ENCODE measurements around the gene FAM186B.
"Not testable (repeated sequence)": the region's sequence is repeated elsewhere in the genome, so short reads cannot be mapped to it uniquely, and the experiment has no call there.

The FAM186B gene

DNA sequence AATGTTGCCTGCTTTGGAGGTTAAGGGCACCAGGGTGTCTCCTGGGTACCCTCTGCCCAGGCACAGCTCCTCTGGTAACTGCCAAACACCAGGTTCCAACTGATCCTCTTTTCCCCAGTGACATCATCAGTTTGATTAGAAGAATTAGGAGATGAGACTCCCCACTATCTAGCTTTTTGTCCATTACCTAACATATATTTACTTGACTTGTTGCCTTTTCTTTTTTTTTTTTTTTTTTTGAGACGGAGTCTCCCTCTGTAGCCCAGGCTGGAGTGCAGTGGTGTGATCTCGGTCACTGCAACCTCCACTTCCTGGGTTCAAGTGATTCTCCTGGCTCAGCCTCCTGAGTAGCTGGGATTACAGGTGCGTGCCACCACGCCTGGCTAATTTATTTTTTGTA, at the start of gene FAM186B:
FAM186B (minus strand) TSS at position 101 of the 400 bp plus-strand sequence. CDS start 162 bp downstream, outside the sequence.
- DNase-seq (ENCODE audit: low read depth in 2 of 2): not testable (repeated sequence)

GRCh38 chr12:49654715-49655114, 49.3 kb upstream of the FAM186B start:
- DNase-seq (ENCODE audit: low read depth in 2 of 2): no peak

GRCh38 chr12:49652921-49653520, 47.6 kb upstream of the FAM186B start:
- no peak for DNase-seq (ENCODE audit: low read depth in 2 of 2)

DNA sequence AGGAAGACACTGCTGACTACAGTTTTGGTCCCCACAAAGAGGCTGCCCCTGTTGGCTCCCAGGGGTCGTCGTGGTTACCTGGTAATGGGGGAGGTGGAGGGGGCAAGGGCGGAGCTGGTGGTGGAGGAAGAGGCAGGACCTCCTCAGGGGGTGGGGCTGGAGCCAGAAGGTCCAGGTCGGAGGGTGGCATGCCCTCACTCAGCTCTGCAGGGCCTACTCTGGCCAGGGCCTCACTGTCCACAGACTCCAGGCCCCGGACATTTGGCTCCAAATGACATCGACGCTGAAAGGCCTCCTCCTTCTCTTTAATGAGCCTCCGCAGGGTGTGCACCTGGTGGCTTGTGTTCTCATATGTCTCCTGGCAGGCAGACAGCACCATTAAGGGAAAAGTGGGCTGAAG, 46.4 kb upstream of the FAM186B start:
- no peak for DNase-seq (ENCODE audit: low read depth in 2 of 2)

DNA sequence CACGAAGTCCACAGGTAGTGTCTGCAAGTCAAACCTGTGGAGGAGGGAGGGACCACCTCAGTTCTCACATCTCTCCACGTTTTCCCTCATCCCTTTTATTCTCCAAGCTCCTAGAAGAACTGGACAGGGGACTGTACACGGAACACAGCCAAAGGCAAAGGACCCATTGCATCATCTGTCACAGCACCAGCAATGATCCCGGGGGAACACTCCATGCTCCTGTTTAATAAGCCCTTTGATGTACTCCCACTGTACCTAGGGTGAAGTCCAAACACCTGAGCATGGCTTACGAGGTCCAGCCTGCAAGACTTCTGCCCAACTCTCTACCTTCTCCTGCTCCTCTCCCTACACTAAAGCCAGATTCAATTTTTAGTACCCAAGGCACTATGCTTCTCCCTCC, 44.5 kb upstream of the FAM186B start:
- DNase-seq (ENCODE audit: low read depth in 2 of 2): no peak

GRCh38 chr12:49649445-49649844, 44.0 kb upstream of the FAM186B start:
- no peak for DNase-seq (ENCODE audit: low read depth in 2 of 2)

GRCh38 chr12:49648712-49649003, 43.2 kb upstream of the FAM186B start:
- no peak for DNase-seq (ENCODE audit: low read depth in 2 of 2)

GRCh38 chr12:49647827-49648711, 42.6 kb upstream of the FAM186B start:
- no peak for DNase-seq (ENCODE audit: low read depth in 2 of 2)

GRCh38 chr12:49646871-49647654, 41.6 kb upstream of the FAM186B start:
- DNase-seq (ENCODE audit: low read depth in 2 of 2): no peak

DNA sequence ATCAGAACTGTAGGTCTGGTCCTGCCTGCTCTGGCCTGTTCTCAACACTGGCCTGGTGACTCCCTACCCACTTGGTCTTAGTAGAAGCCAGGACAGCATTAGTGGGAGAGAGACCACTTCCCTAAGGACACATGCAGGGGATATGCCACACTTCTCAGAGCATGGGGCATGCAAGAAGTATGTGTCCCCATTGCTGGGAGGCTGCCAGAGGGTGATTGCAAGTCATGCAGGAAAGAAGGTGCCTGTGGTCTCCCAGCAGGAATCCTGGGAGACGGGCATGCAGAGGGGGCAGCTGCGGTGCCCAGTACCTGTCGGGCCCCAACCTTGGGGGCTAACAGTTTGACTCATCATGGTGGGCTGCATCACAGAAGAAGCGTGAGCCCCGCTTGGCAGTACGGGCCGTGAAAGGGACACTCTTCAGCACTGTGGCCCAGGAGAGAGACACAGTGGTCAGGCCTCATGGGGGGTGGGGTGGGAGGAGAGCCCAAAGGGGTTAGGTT, 40.9 kb upstream of the FAM186B start:
- no peak for DNase-seq (ENCODE audit: low read depth in 2 of 2)

- DNase-seq (ENCODE audit: low read depth in 2 of 2): no peak
These were observed 40.0 kb upstream of the FAM186B start for GRCh38 chr12:49645146-49646039.

DNA sequence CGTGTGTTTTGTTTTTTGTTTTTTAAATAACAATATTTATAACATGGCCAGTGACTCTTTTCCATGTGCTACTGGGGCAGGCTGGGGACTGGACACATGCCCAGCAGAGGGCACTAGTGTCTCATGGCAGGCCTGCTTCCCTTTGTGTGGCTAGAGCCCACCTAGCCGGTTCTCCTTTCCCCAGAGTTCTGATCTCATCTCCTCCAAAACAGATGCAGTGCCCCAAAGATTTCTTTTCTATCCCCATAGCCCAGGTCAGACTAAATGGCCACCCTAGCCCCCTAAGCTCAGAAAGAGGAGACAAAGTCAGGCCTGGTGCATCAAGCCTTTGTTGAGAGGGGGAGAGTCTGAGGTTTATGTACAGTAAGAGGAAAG, 39.2 kb upstream of the FAM186B start:
- peak; percentile 64 to 70 for DNase-seq (ENCODE audit: low read depth in 2 of 2)

DNA sequence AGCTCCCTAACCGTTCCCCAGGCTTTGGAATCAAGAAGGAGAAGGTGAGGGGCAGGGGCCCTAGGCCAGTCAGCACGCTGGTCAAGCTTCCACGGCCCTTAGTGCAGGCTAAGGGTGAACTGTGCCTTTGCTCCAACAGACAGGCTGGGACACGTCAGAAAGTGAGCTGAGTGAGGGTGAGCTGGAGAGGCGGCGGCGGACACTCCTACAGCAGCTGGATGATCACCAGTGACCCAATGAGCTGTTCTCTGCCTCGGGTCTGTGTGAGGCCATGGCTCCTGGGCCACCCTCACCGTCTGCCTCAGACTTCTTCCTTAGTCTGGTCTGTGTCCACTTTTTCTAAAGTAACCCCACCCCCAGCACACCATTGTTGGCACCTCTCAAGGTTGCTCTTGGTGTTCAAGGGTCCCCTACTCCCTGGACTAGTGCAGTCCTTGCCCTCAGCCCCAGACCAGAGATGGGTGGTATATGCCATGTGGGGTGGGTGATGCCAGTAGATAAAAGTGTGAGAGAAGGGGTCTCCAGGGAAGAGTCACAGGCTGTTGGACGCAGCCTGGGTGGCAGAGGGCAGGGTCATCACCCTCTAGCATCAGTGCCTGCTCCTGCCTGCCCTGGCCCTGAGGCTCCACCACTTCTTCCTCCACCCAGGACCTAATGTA, 38.7 kb upstream of the FAM186B start:
- no peak for DNase-seq (ENCODE audit: low read depth in 2 of 2)

GRCh38 chr12:49643135-49643534, 37.7 kb upstream of the FAM186B start:
- no peak for DNase-seq (ENCODE audit: low read depth in 2 of 2)

DNA sequence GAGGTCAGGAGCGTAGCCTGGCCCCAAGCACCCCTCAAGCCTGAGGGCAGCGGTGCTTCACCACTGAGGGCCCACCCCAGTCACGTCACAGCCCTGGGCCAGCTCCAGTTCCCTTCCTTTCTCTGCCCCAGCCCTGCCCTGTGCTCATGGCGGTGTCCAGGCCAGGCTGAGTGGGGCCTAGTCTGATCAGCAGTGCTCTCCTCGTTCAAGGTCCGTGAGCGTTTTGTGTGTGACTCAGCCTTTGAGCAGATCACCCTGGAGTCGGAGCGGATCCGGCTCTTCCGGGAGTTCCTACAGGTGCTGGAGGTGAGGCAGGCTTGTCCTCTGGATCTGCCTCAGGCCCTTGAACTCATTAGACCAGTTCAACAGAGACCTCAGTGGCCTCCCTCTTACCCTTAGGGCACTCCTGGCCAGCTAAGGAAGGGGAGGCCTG, 36.9 kb upstream of the FAM186B start:
- no peak for DNase-seq (ENCODE audit: low read depth in 2 of 2)

- DNase-seq (ENCODE audit: low read depth in 2 of 2): no peak
These were observed 36.4 kb upstream of the FAM186B start for GRCh38 chr12:49641748-49642369.

- DNase-seq (ENCODE audit: low read depth in 2 of 2): no peak
These were observed 31.7 kb upstream of the FAM186B start for GRCh38 chr12:49636979-49637755.

GRCh38 chr12:49636574-49636973, 31.1 kb upstream of the FAM186B start:
- DNase-seq (ENCODE audit: low read depth in 2 of 2): no peak

DNA sequence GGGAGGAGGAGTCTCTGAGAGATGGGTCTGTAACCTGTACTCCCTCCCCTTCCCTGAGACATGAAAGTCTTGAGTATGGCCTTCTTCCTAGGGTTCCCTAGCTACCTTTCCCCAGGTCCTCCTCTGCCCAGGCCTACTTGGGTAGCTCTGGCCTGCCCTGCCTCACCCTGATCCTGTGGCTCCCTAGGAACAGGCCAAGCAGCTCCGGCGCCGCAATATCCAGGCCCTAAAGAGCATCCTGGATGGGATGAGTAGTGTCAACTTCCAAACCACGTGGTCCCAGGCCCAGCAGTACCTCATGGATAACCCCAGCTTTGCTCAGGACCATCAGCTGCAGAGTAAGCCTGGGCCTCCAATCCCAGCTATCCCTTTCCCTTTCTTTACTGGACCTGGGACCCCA, 30.2 kb upstream of the FAM186B start:
- no peak for DNase-seq (ENCODE audit: low read depth in 2 of 2)

- no peak for DNase-seq (ENCODE audit: low read depth in 2 of 2)
These were observed 29.6 kb upstream of the FAM186B start for GRCh38 chr12:49635036-49635435.
